HUES6 (cell line): ENCODE measurements around the gene NIT1.
A peak's percentile ranks its signal among the peaks of the same experiment; 100 is the strongest.

Source experiments
- H3K27ac ChIP-seq: 2 replicates; pipeline ENCODE4 v1.7.0; 2013; ENCODE audit warnings: low read depth, mild to moderate bottlenecking, low read length, inconsistent platforms
- H3K27me3 ChIP-seq: 2 replicates; pipeline ENCODE4 v1.6.1; 2013; ENCODE audit warnings: low read length; ENCODE audit not compliant: control insufficient read depth, insufficient read depth
- H3K36me3 ChIP-seq: 2 replicates; pipeline ENCODE4 v1.6.1; 2013; ENCODE audit warnings: low read length; ENCODE audit not compliant: control insufficient read depth, insufficient read depth
- H3K4me1 ChIP-seq: 2 replicates; pipeline ENCODE4 v1.6.1; 2013; ENCODE audit warnings: low read length; ENCODE audit not compliant: control insufficient read depth, insufficient read depth
- H3K4me3 ChIP-seq: 2 replicates; pipeline ENCODE4 v1.5.1; 2013; ENCODE audit warnings: low read depth, low read length
- H3K9ac ChIP-seq: one replicate; pipeline ENCODE4 v1.6.1; 2013; ENCODE audit warnings: mild to moderate bottlenecking, low read length
- H3K9me3 ChIP-seq: 2 replicates; pipeline ENCODE4 v1.6.1; 2013; ENCODE audit warnings: low read depth, low read length; ENCODE audit not compliant: control insufficient read depth, insufficient read depth

NIT1 gene

DNA sequence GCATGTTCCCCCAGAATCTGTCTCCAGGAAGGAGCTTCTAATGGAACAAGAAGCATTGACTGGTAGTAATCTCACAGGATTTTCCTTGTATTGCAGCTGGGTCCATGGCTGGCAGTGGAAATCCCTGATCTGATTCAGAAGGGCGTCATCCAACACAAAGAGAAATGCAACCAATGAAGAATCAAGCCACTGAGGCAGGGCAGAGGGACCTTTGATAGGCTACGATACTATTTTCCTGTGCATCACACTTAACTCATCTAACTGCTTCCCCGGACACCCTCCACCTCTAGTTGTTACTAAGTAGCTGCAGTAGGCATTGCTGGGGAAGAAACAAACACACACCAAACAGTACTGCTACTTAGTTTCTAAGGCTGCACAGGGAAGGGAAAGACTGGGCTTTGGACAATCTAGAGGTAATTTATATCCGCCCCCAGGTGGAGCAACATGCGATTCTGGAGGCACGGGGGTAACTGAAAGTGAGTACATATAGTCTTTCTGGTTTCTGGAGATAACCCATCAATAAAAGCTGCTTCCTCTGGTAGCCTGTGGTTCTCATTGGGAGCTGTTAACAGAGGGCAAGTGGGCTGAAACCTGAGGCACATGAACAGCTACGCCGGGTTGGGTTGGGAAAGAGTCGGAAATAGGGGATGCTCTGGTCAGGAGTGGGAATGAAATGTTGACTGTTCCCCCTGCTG, 40.6 kb downstream of the NIT1 start:
- no peaks in the 10 kb centered on the region for H3K27me3 ChIP-seq
- no peaks in the 10 kb centered on the region for H3K4me1 ChIP-seq
- H3K4me3 ChIP-seq = peak overlapping the region; percentile 68
- H3K27ac ChIP-seq = no peak overlapping the region
- peak overlapping the region; percentile 55 for H3K9ac ChIP-seq
- H3K36me3 ChIP-seq = peaks cover 35% of the 10 kb centered on the region
- no peaks in the 10 kb centered on the region for H3K9me3 ChIP-seq

DNA sequence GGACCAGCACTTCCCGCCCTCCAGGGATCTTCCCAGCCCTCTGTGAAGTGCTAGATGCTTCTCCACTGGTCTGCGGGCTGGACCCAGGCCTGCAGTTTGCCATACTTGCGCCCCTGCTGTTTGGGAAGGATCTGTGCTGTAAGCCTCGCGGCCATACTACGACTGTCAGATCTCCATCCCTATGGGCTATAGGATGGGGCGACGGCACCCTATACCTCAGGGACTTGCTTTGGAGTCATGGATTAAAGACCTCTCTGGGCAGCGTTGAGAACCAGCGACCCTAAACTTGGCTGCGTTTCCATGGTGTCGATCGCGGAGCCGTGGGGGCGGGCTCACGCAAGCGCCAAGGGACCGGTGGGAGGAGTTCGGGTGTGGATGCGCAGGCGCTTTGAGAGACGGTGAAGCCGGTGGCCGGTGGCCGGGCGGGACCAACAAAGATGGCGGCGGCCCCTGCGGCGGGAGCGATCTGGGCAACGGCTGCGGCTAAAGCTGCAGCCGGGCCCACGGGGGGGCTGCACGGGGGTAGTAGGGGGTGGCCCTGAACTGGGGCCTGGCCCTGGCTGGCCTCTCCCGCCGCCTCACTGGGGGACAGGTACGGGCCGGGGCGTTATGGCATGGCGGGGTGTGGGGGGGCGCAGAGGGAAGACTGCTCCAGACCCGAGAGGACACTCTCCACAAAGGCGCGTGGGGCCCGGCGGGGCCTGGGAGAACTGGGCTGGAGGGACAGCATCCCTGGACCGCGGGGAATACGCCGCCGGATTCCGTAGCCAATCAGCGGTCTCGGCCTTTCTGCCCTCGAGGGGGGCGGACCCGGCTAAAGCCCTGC, 41.4 kb downstream of the NIT1 start, which contains the start of gene USP21:
USP21 (plus strand) TSS at position 414 of the 826 bp plus-strand sequence. CDS start 1,141 bp downstream, outside the sequence.
- Histone ChIP-seq H3K4me1 (no peaks in the 10 kb centered on the region), H3K27me3 (no peaks in the 10 kb centered on the region), H3K4me3 (peak within 1 kb of the TSS; percentile 68), H3K27ac (peak within 1 kb of the TSS; percentile 84), H3K36me3 (peaks cover 43% of the 10 kb centered on the region), H3K9ac (peak within 1 kb of the TSS; percentile 77), H3K9me3 (no peaks in the 10 kb centered on the region)

DNA sequence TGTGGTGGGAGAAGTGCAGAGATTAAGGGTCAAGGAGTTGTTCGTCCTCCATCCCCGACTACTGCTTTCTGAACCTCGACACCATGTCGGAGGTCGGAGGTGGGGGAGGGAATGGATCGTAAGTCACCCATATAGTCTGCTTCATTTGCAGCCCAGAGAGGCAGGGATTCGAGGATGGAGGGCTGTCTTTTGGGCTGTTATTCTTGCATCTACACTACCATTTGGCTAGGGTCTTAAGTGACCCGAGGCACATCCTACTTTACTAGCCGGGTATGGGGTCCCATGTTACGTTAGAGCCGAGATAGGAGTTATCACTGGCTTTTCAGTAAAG, 42.0 kb downstream of the NIT1 start:
- no peaks in the 10 kb centered on the region for H3K4me1 ChIP-seq
- peak overlapping the region; percentile 77 for H3K9ac ChIP-seq
- peak overlapping the region; percentile 84 for H3K27ac ChIP-seq
- H3K4me3 ChIP-seq = peak overlapping the region; percentile 68
- H3K9me3 ChIP-seq = no peaks in the 10 kb centered on the region
- no peaks in the 10 kb centered on the region for H3K27me3 ChIP-seq
- peaks cover 48% of the 10 kb centered on the region for H3K36me3 ChIP-seq

DNA sequence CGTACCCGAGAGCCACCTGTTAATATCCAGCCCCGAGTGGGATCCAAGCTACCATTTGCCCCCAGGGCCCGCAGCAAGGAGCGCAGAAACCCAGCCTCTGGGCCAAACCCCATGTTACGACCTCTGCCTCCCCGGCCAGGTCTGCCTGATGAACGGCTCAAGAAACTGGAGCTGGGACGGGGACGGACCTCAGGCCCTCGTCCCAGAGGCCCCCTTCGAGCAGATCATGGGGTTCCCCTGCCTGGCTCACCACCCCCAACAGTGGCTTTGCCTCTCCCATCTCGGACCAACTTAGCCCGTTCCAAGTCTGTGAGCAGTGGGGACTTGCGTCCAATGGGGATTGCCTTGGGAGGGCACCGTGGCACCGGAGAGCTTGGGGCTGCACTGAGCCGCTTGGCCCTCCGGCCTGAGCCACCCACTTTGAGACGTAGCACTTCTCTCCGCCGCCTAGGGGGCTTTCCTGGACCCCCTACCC, 42.8 kb downstream of the NIT1 start:
- Histone ChIP-seq H3K9ac (no peak overlapping the region), H3K27me3 (no peaks in the 10 kb centered on the region), H3K27ac (no peak overlapping the region), H3K4me3 (0 out of 2 replicates have a peak overlapping the region, but pooled peaks have one; percentile 68), H3K4me1 (no peaks in the 10 kb centered on the region; the same call in 1 of the 2 replicates), H3K9me3 (no peaks in the 10 kb centered on the region), H3K36me3 (peaks cover 51% of the 10 kb centered on the region)

DNA sequence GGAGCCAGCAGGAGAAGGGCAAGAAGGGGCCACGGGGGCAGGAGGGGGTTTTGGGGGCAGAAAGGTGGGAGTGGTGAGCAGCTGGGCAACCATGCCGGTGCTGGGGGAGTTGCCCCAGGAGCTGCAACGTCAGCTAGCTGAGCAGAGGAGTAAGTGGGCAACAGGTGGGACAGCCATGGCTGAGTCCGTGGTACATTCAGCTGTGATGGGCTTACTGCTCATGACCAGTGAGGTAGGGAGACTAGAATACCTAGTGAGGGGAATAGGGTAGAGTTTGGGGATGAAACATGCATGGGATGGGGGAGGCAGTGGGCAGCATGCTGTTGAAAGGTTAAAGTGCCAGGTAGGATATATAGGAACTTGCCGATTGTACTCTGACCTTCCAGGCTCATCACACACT, 43.7 kb downstream of the NIT1 start:
- Histone ChIP-seq H3K4me1 (no peaks in the 10 kb centered on the region; the same call in 1 of the 2 replicates), H3K9me3 (no peaks in the 10 kb centered on the region), H3K27me3 (no peaks in the 10 kb centered on the region), H3K9ac (no peak overlapping the region), H3K36me3 (peaks cover 51% of the 10 kb centered on the region), H3K4me3 (no peak overlapping the region), H3K27ac (no peak overlapping the region)

DNA sequence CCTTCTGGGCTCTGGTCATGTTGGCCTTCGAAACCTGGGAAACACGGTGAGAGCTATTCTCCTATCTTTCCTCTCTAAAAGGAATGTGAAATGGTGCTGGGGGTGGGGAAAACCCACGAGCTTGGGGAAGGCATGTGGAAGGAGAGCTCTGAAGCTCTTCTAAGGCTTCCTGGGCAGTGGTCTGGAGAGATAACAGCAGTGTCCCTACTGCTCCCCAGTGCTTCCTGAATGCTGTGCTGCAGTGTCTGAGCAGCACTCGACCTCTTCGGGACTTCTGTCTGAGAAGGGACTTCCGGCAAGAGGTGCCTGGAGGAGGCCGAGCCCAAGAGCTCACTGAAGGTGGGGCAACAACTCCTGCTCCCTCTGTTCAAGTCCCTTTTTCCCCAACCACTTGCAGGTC, 44.1 kb downstream of the NIT1 start:
- Histone ChIP-seq H3K4me3 (no peak overlapping the region), H3K27me3 (no peaks in the 10 kb centered on the region), H3K27ac (no peak overlapping the region), H3K36me3 (peaks cover 51% of the 10 kb centered on the region), H3K4me1 (peaks cover 3% of the 10 kb centered on the region), H3K9me3 (no peaks in the 10 kb centered on the region), H3K9ac (no peak overlapping the region)

DNA sequence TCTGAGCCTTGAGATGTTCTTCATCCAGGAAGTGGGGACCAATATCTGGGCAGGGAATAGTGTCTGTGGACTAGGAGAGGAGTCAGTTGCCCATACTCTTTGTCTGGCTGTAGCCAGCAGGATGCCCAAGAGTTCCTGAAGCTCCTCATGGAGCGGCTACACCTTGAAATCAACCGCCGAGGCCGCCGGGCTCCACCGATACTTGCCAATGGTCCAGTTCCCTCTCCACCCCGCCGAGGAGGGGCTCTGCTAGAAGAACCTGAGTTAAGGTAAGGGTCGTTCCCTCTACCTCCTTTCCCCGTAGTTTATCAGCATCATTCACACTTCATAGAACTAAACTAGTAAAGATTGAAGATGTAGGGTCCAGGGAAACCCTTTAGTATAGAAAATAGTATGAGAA, 44.9 kb downstream of the NIT1 start:
- H3K36me3 ChIP-seq = peaks cover 47% of the 10 kb centered on the region
- no peaks in the 10 kb centered on the region for H3K9me3 ChIP-seq
- H3K27me3 ChIP-seq = no peaks in the 10 kb centered on the region
- no peak overlapping the region for H3K9ac ChIP-seq
- no peak overlapping the region for H3K4me3 ChIP-seq
- H3K4me1 ChIP-seq = peaks cover 7% of the 10 kb centered on the region
- H3K27ac ChIP-seq = no peak overlapping the region

DNA sequence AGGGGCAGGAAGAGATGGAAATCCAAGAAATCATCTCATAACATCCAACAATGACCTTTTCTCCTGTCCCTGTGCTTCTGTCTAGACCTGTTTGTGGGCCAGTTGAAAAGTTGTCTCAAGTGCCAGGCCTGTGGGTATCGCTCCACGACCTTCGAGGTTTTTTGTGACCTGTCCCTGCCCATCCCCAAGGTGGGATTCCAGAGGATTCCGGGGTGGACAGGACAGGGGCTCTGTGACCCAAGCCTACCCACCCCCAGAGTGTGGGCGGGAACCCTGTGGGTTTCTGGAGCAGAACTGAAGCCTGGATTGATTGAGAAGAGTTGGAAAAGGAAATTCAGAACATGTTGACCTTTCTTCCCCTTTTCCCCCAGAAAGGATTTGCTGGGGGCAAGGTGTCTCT, 45.9 kb downstream of the NIT1 start:
- Histone ChIP-seq H3K4me1 (peaks cover 7% of the 10 kb centered on the region), H3K9me3 (no peaks in the 10 kb centered on the region), H3K9ac (no peak overlapping the region), H3K27me3 (no peaks in the 10 kb centered on the region), H3K27ac (no peak overlapping the region), H3K4me3 (no peak overlapping the region), H3K36me3 (peaks cover 40% of the 10 kb centered on the region)

DNA sequence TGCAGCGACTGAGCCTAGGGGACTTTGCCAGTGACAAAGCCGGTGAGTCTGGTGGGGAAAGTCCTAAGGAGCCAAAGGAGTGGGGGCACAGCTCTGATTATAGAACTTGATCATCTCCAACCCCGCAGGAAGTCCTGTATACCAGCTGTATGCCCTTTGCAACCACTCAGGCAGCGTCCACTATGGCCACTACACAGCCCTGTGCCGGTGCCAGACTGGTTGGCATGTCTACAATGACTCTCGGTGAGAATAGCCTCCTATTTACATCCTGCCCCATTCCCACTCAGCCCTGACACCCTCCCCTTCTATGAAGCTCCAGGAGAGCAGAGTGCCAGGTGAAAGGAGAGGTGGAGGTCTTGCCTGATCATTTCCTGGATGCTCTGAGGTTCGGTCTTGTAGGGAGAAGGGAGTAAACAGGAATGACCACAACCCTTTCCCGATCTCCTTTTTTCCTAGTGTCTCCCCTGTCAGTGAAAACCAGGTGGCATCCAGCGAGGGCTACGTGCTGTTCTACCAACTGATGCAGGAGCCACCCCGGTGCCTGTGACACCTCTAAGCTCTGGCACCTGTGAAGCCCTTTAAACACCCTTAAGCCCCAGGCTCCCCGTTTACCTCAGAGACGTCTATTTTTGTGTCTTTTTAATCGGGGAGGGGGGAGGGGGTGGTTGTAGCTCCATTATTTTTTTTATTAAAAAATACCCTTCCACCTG, 47.2 kb downstream of the NIT1 start:
- Histone ChIP-seq H3K4me1 (peaks cover 7% of the 10 kb centered on the region), H3K4me3 (peak overlapping the region; percentile 86), H3K9ac (no peak overlapping the region), H3K27ac (no peak overlapping the region), H3K36me3 (peaks cover 49% of the 10 kb centered on the region), H3K9me3 (no peaks in the 10 kb centered on the region), H3K27me3 (no peaks in the 10 kb centered on the region)

DNA sequence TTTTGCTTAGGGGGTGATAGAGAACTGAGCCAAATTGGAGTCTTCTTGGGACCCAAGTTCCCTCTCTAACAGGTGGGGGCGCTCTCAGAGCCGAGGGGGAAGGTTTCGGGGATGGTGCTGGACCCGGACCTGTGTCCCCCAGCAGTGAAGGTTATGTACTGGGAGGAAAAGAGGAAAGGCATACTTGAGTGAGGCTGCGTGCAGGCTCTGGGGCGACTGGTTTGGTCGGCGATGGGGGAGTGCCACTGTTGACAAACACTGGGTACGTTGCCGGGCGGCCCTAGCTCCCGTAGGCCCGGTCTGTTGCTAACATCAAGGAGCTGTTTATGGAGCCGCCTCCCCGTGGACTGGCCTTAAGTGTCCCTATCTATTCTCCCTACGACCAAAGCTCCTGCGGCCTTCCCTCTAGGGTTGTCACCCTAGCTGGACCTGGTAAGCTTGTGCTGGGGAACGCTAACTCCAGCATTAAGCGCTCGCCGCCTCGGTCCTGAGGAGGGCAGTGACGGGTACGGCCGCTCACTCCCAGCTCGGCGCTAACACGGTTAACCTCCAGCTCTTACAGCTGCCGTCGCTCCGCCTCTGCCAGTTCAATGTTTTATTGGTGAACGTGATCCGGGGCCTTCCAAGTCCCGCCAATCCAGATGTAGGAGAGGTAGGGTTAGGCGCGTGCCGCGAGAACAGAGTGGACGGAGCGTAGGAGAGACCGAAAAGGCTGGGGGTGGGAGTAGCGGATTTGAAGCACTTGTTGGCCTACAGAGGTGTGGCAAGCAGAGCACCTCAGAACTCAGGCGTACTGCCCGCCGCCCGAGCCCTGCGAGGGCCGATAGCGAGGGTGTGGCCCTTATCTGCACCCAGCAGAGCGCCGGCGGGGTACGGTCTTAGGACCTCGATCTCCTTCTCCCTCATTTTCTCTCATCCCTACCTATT, 48.1 kb downstream of the NIT1 start, which contains the start of gene PPOX:
PPOX (plus strand) TSS at position 685 of the 927 bp plus-strand sequence. CDS start 422 bp downstream, outside the sequence.
- peak within 1 kb of the TSS; percentile 69 for H3K9ac ChIP-seq
- H3K4me1 ChIP-seq = peaks cover 7% of the 10 kb centered on the region
- H3K9me3 ChIP-seq = no peaks in the 10 kb centered on the region
- H3K27ac ChIP-seq = no peak within 1 kb of the TSS
- H3K27me3 ChIP-seq = no peaks in the 10 kb centered on the region
- H3K4me3 ChIP-seq = peak within 1 kb of the TSS; percentile 86
- peaks cover 54% of the 10 kb centered on the region for H3K36me3 ChIP-seq
